Measurements from ENCODE around the gene C15orf40. TPM values are rescaled to one million over a fixed set of nuclear protein-coding genes. Genes with fewer than 3 reads are reported as not detected.

Gene C15orf40
- total RNA-seq, 4 donors from 2014 or later, result 6.9 to 20.5 (median 9.4) TPM

Other genes starting within 250 kb of the C15orf40 start
- gene FSD2, start 205.6 kb downstream of the C15orf40 start, total RNA-seq, result not detected
- gene WHAMM, start 202.0 kb downstream of the C15orf40 start, total RNA-seq, result 10 to 100 TPM in 3 of 4 donors, 1 to 10 TPM in 1; 9.2 to 16.0 (median 11.5) TPM
- 10 to 100 TPM; 12.0 to 26.8 (median 17.7) TPM for gene HOMER2, start 58.9 kb downstream of the C15orf40 start, total RNA-seq
- gene RAMAC, start 25.4 kb downstream of the C15orf40 start, total RNA-seq, result 10 to 100 TPM; 15.9 to 29.1 (median 19.7) TPM
- gene BTBD1, start 55.6 kb upstream of the C15orf40 start, total RNA-seq, result 10 to 100 TPM; 48.6 to 69.6 (median 60.5) TPM
- gene TM6SF1, start 96.0 kb upstream of the C15orf40 start, total RNA-seq, result 1 to 10 TPM; 2.3 to 8.1 (median 5.2) TPM
- gene HDGFL3, start 196.2 kb upstream of the C15orf40 start, total RNA-seq, result 100 to 1,000 TPM in 1 of 4 donors, 10 to 100 TPM in 3; 59.0 to 175 (median 75.4) TPM

All from gastroesophageal sphincter (tissue), 4 donors.